HepG2 (cell line): Measurements from ENCODE around the gene UCK2. TPM values are rescaled to one million over a fixed set of nuclear protein-coding genes. Genes with fewer than 3 reads are reported as not detected.
A peak's percentile ranks its signal among the peaks of the same experiment; 100 is the strongest.

Experiments
- AHR ChIP-seq: IDR thresholded peaks from 2 replicates; pipeline ENCODE4 v1.6.1; 2018; ENCODE audit warnings: missing genetic modification reagents, missing compliant biosample characterization
- CCAR2 ChIP-seq: fragments of 200-400 bp; formaldehyde crosslinking; optimal IDR thresholded peaks from 2 replicates; pipeline ENCODE3; 2018; ENCODE audit warnings: low read depth, mild to moderate bottlenecking, low read length, moderate library complexity
- CENPX ChIP-seq: sonication (generic); formaldehyde crosslinking; IDR thresholded peaks from 2 replicates; pipeline ENCODE4 v1.9.0; 2021; ENCODE audit warnings: mild to moderate bottlenecking, missing genetic modification reagents, moderate library complexity
- FOXA1 ChIP-seq, 2 experiments: fragments of 450-650 bp in 1 of 2; sonication (generic) in 1 of 2; formaldehyde crosslinking in 1 of 2; IDR thresholded peaks; 2 replicates each; pipeline versions ENCODE4 v1.4.0 to v1.6.1; 2016 to 2020; ENCODE audit warnings: missing genetic modification reagents in 1 of 2
- HNRNPK ChIP-seq: fragments of 200-400 bp; formaldehyde crosslinking; IDR thresholded peaks from 2 replicates; pipeline ENCODE4 v1.6.1; 2018; ENCODE audit warnings: low read length, low read depth, moderate library complexity, mild to moderate bottlenecking; ENCODE audit not compliant: poor library complexity, severe bottlenecking
- IRF2 ChIP-seq: IDR thresholded peaks from 2 replicates; pipeline ENCODE4 v1.6.1; 2018; ENCODE audit warnings: missing genetic modification reagents, missing compliant biosample characterization
- IRF9 ChIP-seq: sonication (generic); formaldehyde crosslinking; IDR thresholded peaks from 2 replicates; pipeline ENCODE4 v1.8.0; 2022; ENCODE audit warnings: missing genetic modification reagents, mild to moderate bottlenecking, borderline replicate concordance
- JARID2 ChIP-seq: sonication (generic); formaldehyde crosslinking; IDR thresholded peaks from 2 replicates; pipeline ENCODE4 v1.8.1; 2023; ENCODE audit warnings: missing genetic modification reagents, inconsistent platforms; ENCODE audit not compliant: insufficient replicate concordance
- KLF6 ChIP-seq: IDR thresholded peaks from 2 replicates; pipeline ENCODE4 v1.8.0; 2016; ENCODE audit warnings: missing biosample characterization, missing genetic modification reagents
- MED1 ChIP-seq: sonication (generic); formaldehyde crosslinking; IDR thresholded peaks from 2 replicates; pipeline ENCODE4 v1.4.0; 2020; ENCODE audit warnings: missing genetic modification reagents
- MLLT10 ChIP-seq: sonication (generic); formaldehyde crosslinking; IDR thresholded peaks from 2 replicates; pipeline ENCODE4 v1.4.0; 2020; ENCODE audit warnings: missing genetic modification reagents
- PHF5A ChIP-seq: IDR thresholded peaks from one replicate; pipeline ENCODE4 v1.6.1; 2018; ENCODE audit warnings: low read depth, missing genetic modification reagents; ENCODE audit not compliant: unreplicated experiment
- POLR2A ChIP-seq, 2 experiments: IDR thresholded peaks; 2 replicates each; pipeline ENCODE4 v1.6.1; 2011; ENCODE audit warnings: low read depth in 2 of 2, low read length in 2 of 2, mild to moderate bottlenecking in 1 of 2, moderate library complexity in 1 of 2; ENCODE audit not compliant: insufficient read depth in 1 of 2
- SIX1 ChIP-seq: sonication (generic); formaldehyde crosslinking; IDR thresholded peaks from 2 replicates; pipeline ENCODE4 v1.4.0; 2020; ENCODE audit warnings: missing genetic modification reagents, borderline replicate concordance
- SIX4 ChIP-seq: sonication (generic); formaldehyde crosslinking; IDR thresholded peaks from 2 replicates; pipeline ENCODE4 v1.4.0; 2020; ENCODE audit warnings: missing genetic modification reagents
- SSRP1 ChIP-seq: IDR thresholded peaks from 2 replicates; pipeline ENCODE4 v1.6.1; 2016; ENCODE audit warnings: control low read depth
- TAF1 ChIP-seq: sonication (generic); formaldehyde crosslinking; IDR thresholded peaks from 2 replicates; pipeline ENCODE4 v1.4.0; 2020; ENCODE audit warnings: missing genetic modification reagents
- ZBTB1 ChIP-seq: sonication (generic); formaldehyde crosslinking; IDR thresholded peaks from 2 replicates; pipeline ENCODE4 v1.4.0; 2020; ENCODE audit warnings: missing genetic modification reagents, borderline replicate concordance
- ZEB1 ChIP-seq: IDR thresholded peaks from 2 replicates; pipeline ENCODE4 v1.6.1; 2012; ENCODE audit warnings: mild to moderate bottlenecking, low read depth, inconsistent platforms; ENCODE audit not compliant: insufficient replicate concordance
- ZFP1 ChIP-seq: IDR thresholded peaks from 2 replicates; pipeline ENCODE4 v1.6.1; 2016
- ZNF10 ChIP-seq: sonication (generic); formaldehyde crosslinking; IDR thresholded peaks from 2 replicates; pipeline ENCODE4 v1.4.0; 2020; ENCODE audit warnings: mild to moderate bottlenecking, low read depth, missing genetic modification reagents, borderline replicate concordance
- ZNF138 ChIP-seq: sonication (generic); formaldehyde crosslinking; IDR thresholded peaks from 2 replicates; pipeline ENCODE4 v1.5.0; 2020; ENCODE audit warnings: mild to moderate bottlenecking, low read depth, missing genetic modification reagents
- ZNF18 ChIP-seq: sonication (generic); formaldehyde crosslinking; IDR thresholded peaks from 2 replicates; pipeline ENCODE4 v1.8.0; 2022; ENCODE audit warnings: mild to moderate bottlenecking, missing genetic modification reagents; ENCODE audit not compliant: insufficient replicate concordance
- ZNF317 ChIP-seq: sonication (generic); formaldehyde crosslinking; IDR thresholded peaks from 2 replicates; pipeline ENCODE4 v1.5.0; 2020; ENCODE audit warnings: mild to moderate bottlenecking, missing genetic modification reagents
- ZNF326 ChIP-seq: sonication (generic); formaldehyde crosslinking; IDR thresholded peaks from 2 replicates; pipeline ENCODE4 v1.4.0; 2020; ENCODE audit warnings: missing genetic modification reagents, borderline replicate concordance
- ZNF354B ChIP-seq: sonication (generic); formaldehyde crosslinking; IDR thresholded peaks from 2 replicates; pipeline ENCODE4 v1.8.0; 2022; ENCODE audit warnings: mild to moderate bottlenecking, missing genetic modification reagents
- ZNF430 ChIP-seq: sonication (generic); formaldehyde crosslinking; IDR thresholded peaks from 2 replicates; pipeline ENCODE4 v1.9.0; 2021; ENCODE audit warnings: mild to moderate bottlenecking, missing genetic modification reagents
- ZNF484 ChIP-seq: sonication (generic); formaldehyde crosslinking; IDR thresholded peaks from 2 replicates; pipeline ENCODE4 v1.5.1; 2020; ENCODE audit warnings: mild to moderate bottlenecking, low read depth, missing genetic modification reagents, borderline replicate concordance
- ZNF607 ChIP-seq: sonication (generic); formaldehyde crosslinking; IDR thresholded peaks from 2 replicates; pipeline ENCODE4 v1.5.1; 2020; ENCODE audit warnings: missing genetic modification reagents, mild to moderate bottlenecking, borderline replicate concordance
- ZNF672 ChIP-seq: sonication (generic); formaldehyde crosslinking; IDR thresholded peaks from 2 replicates; pipeline ENCODE4 v1.8.1; 2022; ENCODE audit warnings: missing genetic modification reagents
- ZNF724P ChIP-seq: sonication (generic); formaldehyde crosslinking; IDR thresholded peaks from 2 replicates; pipeline ENCODE4 v1.8.0; 2022; ENCODE audit warnings: missing genetic modification reagents, borderline replicate concordance
- polyA plus RNA-seq, 8 experiments: library from polyadenylated mRNA; depleted of rRNA in 3 of 8; stranded (reverse) in 7 of 8; unstranded in 1 of 8; fragments of >200 nt; fragmentation: Illumina TruSeq in 4 of 8; extraction: Trizol in 4 of 8; gene quantifications; 2 replicates each; pipeline versions ENCODE4 v1.2.1 to v1.2.3, GENCODE V29; 2011 to 2016; ENCODE audit warnings: low read depth in 4 of 8, missing spikeins in 1 of 8, mixed read lengths in 1 of 8; ENCODE audit not compliant: insufficient read depth in 1 of 8
- total RNA-seq, 5 experiments: library from RNA; depleted of rRNA; stranded (reverse); fragments of >200 nt; fragmentation: Illumina TruSeq; extraction: Trizol; gene quantifications; 2 replicates each; pipeline ENCODE4 v1.2.3, GENCODE V29; 2016; ENCODE audit warnings: low read depth in 1 of 5

Gene UCK2
- total and polyA plus RNA-seq, 2 of the 13 experiments (the other 11 are each of a cell fraction or from before 2014, with no cell fraction given) = 64.3 to 78.0 TPM

GRCh38 chr1:165827268-165828102 is at the start of gene UCK2 (continued):
- TF ChIP-seq SIX4 (CRISPR knock-in tag) (no peak), MED1 (CRISPR knock-in tag) (no peak), ZFP1 (CRISPR knock-in tag) (no peak), TAF1 (CRISPR knock-in tag) (peak; percentile 55), FOXA1 (IDR thresholded peaks at IDR 0.05) (no peak), FOXA1 (CRISPR knock-in tag; IDR thresholded peaks at IDR 0.05) (no peak), ZNF484 (no peak), ZNF18 (CRISPR knock-in tag) (peak; percentile 59), IRF2 (no peak), AHR (CRISPR knock-in tag) (no peak), ZEB1 (no peak), ZNF317 (CRISPR knock-in tag) (no peak), KLF6 (CRISPR knock-in tag) (no peak; the same call in 1 of the 2 replicates), ZNF672 (CRISPR knock-in tag) (no peak), ZNF607 (CRISPR knock-in tag) (peak; percentile 64; the same call in 1 of the 2 replicates), ZNF326 (CRISPR knock-in tag) (no peak), ZNF138 (CRISPR knock-in tag) (no peak), HNRNPK (peak; percentile 12), PHF5A (no peak), SSRP1 (CRISPR knock-in tag) (no peak), ZNF724P (CRISPR knock-in tag) (peak; percentile 74; the same call in 1 of the 2 replicates), IRF9 (CRISPR knock-in tag) (no peak), CENPX (CRISPR knock-in tag) (no peak), ZNF10 (CRISPR knock-in tag) (no peak), ZNF354B (CRISPR knock-in tag) (no peak), SIX1 (CRISPR knock-in tag) (no peak), ZBTB1 (CRISPR knock-in tag) (no peak), CCAR2 (no peak), MLLT10 (no peak), POLR2A (IDR thresholded peaks at IDR 0.05; ENCODE audit: insufficient read depth in 1 of 2, low read depth in 2 of 2, low read length in 2 of 2) (peak; percentile 74 to 84), ZNF430 (CRISPR knock-in tag) (peak; percentile 28; the same call in 1 of the 2 replicates), JARID2 (no peak)
